Retinal pigment epithelial cell (primary cell): ENCODE data around the gene MITD1.
"Not testable (repeated sequence)": the region's sequence is repeated elsewhere in the genome, so short reads cannot be mapped to it uniquely, and the experiment has no call there.

Source experiments
- DNase-seq: peaks from one replicate; pipeline ENCODE4 v3.0.0-alpha.2; 2010; ENCODE audit warnings: low read depth
- H3K4me3 ChIP-seq: 2 replicates; pipeline ENCODE4 v1.5.1; 2011; ENCODE audit warnings: mild to moderate bottlenecking, low read length, control low read depth, moderate library complexity
- CTCF ChIP-seq: conservative IDR thresholded peaks from 2 replicates; pipeline ENCODE4 v1.5.1; 2011; ENCODE audit warnings: low read depth, low read length, control low read depth, inconsistent platforms

The MITD1 gene

GRCh38 chr2:99140056-99140859 lies 40.6 kb downstream of the MITD1 start:
- H3K4me3 ChIP-seq = peak overlapping the region; percentile 86
- DNase-seq = no peak
- no peak for TF ChIP-seq CTCF

GRCh38 chr2:99139003-99139402 lies 41.9 kb downstream of the MITD1 start:
- DNase-seq = no peak
- no peak for TF ChIP-seq CTCF
- H3K4me3 ChIP-seq = no peak overlapping the region

GRCh38 chr2:99135044-99135556 lies 45.8 kb downstream of the MITD1 start:
- not testable (repeated sequence) for DNase-seq, H3K4me3 ChIP-seq

GRCh38 chr2:99127981-99128380 lies 52.9 kb downstream of the MITD1 start:
- DNase-seq = no peak
- no peak for TF ChIP-seq CTCF
- no peak overlapping the region for H3K4me3 ChIP-seq
